Activated CD4-positive, alpha-beta T cell treated with anti-CD3 and anti-CD28 coated beads for 1 hour (primary cell): ENCODE data around the gene KIF3B.
A peak's percentile ranks its signal among the peaks of the same experiment; 100 is the strongest.
"Not testable (repeated sequence)": the region's sequence is repeated elsewhere in the genome, so short reads cannot be mapped to it uniquely, and the experiment has no call there.

ENCODE experiments used
- DNase-seq: peaks from one replicate; pipeline ENCODE4 v3.0.0-alpha.2; 2020

Gene KIF3B

DNA sequence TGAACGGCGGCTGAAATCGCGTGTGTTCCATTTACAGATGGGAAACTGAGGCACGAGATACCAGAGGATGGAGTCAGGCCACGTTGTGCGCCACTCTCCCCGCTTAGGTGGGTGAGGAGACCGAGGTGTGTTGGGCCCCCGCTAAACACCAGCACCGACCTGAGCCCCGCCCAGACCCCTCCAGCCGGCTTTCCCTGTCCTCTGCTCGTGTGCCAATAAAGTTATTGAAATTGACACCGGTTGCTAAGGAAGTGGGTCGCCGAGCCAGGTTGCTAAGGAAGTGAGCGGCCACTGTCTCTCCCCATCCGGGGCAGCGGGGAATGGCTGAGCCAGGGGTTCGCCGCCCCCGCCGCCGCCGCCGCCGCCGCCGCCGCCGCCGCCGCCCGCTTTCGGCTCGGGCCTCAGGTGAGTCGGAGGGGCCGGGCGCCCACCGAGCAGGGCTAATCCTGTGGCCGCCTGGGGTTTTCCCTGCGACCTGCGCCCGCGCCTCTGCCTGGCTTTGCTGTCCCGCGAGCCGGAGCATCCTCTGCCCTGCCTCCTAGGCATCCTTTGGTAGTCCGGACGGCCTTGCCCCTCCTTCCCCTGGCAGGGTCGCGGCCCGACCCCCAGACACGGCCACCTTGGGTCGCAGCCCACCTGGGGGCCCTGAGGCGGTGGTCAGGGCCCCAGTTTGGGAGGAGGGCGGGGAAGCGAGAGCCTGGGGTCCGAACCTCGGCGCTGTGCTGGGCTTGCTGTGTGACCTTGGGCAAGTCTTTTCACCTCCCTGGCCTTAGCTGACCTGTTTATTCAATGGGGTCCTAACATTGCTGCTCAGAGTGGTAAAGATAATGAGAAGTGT is at the start of gene KIF3B:
Gene KIF3B, plus strand, starts transcription at position 291 of the 838 bp plus-strand sequence. CDS start 32,127 bp downstream, outside the sequence.
- DNase-seq, result peak; percentile 76

DNA sequence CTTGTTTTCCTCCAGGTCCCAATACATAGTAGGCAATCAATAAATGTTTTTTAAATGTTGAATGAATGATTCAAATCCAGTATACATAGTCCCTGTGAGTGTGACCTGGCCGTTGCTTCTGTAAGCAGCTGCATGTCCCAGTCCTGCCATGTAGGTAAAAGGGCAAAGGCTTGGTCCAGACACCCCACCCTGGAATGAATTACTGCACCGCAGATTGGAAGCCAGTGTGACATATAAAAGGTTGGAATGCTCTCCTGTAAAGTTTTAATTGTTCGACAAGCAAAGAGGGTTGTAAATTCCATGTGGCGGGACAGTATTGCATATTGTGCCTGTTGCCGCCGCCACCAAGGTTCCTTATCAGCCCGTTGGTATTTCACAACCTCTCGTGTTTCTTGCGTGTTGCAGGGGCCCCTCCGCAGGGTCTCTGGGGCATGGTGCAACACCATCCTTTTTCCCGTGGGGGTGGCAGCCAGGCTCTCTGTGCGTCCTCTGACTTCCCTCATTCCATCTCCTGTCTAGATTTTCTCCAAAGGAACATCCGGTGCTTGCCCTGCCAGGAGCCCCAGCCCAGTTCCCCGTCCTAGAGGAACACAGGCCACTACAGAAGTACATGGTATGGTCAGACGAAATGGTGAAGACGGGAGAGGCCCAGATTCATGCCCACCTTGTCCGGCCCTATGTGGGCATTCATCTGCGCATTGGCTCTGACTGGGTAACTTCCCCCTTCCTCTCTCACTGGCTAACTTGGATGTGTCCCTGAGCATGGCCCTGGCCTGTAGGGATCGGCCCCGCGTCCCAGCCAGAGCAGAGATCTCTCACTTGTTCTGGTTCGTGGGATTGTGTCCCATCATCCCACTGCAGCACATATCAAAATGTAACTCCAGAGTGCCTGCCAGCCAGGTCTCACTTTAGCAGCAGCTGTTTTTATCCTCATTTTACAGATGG is 49.4 kb upstream of the KIF3B start:
- DNase-seq, result no peak

DNA sequence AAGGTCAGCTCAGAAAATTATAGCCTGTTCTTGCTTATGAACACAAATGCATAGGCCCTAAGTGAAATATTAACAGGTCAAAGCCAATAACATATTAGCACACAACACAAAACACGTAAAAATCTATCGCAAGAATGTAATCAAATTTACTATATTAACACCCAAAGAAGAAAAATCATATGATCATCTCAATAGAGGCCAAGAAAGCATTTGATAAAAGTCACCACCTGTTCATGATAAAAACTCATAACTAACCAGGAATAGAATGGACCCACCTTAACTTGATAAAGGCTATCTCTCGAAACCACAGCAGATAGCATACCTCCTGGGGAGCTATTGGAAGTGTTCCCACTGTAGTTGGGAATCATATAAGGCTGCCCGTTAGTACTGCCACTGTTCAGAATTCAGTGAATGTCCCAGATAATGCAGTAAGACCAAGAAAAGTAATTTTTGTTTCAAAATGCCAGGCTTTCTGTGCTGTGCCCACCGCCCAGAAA is 48.2 kb upstream of the KIF3B start:
- no peak for DNase-seq

DNA sequence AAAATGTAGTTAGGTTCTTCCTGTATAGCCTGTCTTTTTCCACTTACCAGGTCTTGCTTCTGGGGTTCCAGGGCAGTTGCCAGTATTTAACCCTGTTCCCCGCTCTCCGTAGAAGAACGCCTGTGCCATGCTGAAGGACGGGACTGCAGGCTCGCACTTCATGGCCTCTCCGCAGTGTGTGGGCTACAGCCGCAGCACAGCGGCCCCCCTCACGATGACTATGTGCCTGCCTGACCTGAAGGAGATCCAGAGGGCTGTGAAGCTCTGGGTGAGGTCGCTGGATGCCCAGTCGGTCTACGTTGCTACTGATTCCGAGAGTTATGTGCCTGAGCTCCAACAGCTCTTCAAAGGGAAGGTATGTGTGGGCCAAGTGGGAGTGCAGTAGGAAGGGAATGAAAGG is 46.7 kb upstream of the KIF3B start:
- no peak for DNase-seq

DNA sequence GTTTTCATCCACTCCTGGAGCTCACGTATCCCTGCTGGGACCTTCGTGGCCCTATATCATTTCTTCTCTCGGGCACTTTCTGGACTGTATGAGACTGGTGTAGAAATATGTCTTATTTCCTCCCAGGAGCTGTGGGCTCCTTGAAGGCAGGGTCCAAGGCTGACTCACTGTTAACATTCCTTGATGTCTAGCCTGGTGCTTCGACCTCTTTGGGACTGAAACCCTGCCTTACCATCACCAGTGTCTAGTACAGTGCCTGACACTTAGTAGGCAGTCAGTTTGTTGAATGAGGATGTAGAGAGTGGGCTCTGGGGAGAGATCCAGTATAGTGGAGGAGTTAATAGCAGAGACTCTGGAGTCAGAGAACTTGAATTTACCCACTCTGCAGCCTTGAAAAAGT is 46.2 kb upstream of the KIF3B start:
- DNase-seq, result no peak

DNA sequence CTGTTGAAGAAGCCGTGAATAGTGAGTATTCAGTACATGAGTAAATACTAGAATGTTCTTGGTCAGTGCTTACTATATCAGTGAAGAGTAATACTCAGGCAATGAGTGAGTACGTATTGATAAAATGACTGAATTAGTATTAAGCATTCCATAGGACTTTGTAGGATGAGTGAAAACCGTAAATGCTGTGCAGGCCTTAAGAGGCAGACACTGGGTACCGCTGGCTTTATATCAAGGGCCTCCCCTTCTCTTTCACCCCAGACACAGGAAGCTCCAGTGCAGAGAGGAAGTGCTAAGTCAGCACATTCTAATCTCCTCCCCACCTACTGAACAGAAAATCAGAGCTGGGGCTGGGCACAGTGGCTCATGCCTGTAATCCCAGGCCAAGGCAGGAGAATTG is 45.6 kb upstream of the KIF3B start:
- no peak for DNase-seq

DNA sequence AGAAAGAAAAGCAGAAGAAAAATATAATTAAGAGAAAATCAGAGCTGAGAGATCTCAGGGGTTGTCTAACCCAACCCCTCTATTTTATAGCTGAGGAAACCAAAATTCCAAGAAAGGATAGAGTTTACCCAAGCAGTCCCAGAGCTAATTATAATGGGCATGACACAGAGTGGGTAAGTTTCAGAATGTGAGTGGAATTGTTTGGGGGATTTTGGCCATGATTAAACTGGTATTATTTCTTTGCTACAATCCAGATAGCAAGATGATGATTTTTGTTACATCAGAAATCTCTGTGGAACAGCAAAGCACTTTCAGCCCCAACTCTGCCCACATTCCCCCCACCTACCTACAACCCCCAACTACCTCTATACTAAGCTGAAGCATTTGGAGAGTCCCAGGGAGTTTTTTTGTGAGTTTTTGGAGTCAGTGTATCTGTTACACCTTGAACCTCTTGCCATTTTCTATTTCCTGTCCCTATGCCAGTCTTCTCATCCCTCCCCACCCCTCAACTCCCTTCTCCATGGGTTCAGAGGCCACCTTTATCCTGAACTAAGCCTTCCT is 45.0 kb upstream of the KIF3B start:
- DNase-seq, result no peak

DNA sequence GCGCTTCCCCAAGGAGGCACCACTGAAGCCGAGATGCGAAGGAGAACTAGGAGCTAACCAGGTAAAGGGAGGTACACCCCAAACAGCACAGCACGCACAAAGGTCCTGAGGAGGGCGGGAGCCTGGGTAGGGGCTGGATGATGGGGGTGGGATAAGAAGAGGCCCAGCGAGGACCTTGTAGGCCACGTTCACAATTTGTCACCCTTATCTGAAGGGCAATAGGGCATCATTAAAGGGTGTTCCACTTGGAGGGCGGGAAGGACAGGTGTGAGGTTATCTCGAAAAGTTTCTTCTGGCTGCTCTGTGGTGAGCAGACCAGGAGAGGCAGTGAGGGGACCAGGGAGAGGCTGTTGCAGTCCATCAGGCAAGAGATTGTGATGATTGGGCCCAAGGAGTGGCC is 44.2 kb upstream of the KIF3B start:
- no peak for DNase-seq

DNA sequence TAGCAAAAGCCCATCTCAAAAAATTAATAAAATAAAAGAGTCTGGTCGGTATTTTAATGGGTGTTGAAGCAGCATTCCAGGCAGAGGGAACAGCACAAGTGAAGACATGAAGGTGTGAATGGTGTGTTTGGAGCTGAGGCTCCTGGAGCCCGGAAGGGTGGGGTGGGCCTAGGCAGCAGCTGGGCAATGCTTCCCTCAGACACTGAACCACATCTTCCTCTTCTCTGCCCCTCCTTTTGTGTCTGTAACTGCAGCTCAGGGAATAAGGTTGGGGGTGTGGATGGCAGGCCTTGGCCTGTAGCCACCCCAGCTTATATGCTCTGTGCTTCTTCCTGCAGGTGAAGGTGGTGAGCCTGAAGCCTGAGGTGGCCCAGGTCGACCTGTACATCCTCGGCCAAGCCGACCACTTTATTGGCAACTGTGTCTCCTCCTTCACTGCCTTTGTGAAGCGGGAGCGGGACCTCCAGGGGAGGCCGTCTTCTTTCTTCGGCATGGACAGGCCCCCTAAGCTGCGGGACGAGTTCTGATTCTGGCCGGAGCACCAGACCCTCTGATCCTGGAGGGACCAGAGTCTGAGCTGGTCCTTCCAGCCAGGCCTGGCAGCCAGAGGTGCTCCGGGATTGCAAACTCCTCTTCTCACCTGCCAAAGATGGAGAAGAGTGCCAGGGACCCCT is 43.2 kb upstream of the KIF3B start:
- DNase-seq, result no peak

DNA sequence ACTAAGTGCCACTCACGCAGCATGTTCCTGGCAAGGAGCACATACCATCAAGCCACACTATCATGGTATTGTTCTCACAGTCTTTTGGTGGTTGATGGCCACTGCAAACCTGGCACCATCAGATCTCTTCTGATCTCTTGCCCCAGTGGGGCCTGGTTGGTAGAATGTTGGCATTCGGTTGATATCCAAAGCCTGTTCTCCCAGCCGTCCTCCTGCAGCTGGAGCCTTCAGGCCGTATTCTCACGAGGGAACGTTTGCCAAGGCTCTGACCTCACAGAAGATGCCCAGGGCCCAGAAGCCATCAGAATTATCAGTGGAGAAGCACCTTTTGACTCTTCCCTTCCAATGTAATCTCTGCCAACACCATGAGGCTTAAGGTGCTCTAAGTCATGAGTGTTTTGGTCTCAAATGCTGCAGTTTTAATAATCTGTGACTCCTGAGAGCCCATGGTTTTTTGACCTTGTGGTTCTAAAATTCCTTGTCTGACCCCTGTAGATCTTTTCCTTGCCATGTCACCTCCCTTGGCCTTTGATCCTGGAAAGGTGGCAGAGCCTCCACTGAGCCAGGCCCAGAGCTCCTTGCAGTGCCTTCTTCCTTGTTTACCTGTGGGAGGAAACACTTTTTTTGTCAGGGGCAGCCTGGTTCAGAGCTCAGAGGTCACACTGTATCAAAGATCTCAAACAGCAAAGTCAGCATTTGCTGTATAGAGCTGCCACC is 42.0 kb upstream of the KIF3B start:
- no peak for DNase-seq

DNA sequence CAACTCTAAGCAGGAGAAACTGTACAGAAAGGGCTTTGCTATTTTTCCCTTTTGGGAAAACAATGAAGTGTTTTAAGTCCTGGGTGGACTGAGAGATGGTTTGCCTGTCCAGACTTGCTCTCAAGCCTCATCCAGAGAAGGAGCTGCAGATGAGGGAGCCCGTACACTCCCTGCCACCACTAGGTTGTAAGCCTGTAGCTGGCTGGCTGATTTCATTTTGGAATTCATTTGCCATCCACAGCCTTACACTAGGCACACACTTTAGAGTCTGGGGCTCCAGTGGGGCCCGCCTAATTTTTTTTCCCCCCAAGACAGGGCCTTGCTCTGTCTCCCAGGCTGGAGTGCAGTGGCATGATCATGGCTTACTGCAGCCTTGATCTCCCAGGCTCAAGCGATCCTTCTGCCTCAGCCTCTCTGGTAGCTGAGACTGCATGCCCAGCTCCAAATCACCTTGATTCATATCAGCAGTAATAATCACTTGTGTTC is 41.4 kb upstream of the KIF3B start:
- DNase-seq, result no peak

DNA sequence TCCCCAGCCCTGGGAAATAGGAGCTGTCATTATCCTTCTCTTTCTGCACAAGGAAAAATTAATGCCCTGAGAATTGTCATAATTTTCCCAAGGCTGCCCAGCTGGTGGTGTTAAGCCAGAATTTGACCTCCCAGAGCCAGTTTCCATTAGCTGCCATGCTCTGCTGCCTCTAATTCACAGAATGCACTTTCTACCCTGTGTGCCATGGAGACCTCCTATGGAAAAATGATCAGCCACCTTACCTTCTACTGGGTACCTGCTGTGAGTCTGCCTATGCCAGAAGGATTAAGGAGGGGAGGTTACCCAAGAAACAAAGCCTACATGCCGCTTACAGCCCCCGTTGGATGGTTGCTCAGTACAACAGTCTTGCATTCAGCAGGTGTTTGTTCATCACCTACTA is 40.6 kb upstream of the KIF3B start:
- no peak for DNase-seq

DNA sequence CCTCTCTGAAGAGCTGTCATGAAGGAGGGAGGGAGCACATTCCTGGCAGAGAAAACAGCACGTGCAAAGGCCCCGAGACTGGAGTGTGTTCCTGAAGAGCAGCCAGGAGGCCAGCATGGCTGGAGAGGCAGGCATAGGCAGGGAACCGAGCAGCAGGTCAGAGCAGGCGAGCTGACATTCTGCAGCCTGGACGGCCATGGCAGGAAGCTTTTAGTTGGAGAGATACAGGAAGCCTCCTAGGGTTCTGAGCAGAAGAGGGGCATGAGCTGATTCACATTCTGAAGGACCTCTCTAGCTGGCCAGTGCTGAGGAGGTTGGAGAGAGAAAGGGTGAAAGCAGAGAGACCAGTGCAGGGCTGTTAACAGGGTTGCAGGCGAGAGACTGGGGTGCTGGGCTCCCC is 40.0 kb upstream of the KIF3B start:
- DNase-seq, result no peak

DNA sequence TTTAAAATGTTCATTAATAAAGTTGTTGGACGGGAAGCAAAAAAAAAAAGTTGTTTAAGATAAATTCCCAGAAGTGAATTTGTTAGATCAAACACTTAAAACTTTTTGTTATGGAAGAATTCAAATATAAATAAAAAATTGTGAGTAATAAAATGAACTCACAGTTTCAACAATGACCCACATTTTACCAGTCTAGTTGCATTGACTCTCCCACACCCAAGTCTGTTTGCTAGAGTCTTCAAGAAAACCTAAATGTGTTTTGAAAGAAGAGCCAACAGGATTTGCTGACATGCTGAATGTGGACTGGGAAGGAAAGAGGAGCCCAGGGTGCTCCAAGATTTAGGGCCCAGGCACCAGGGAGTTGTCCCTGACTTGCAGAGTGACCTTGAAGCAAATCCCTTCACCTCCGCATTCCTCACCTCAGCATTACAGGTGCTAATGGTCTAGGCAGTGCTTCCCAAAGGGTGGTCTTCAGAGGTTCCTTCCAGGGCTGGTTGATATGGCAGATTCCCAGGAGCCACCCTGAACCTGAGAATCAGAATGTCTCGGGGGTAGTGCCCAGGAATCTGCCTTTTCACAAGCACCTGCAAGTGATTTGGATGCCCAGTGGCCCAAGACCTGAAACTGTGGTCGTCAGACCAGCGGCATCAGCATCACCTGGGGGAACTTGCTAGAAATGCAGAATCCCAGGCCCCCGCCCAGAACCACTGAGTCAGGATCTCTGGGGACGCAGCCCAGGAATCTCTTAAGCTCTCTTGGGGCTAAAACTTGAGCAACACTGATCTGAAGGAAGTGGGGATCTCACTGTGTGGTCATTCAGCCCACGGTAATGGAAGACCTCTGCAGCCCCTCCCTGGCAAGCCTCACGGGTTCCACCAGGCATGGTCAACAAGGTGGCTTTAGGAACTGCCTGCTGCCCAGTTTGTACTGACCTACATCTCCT is 38.7 kb upstream of the KIF3B start:
- no peak for DNase-seq

DNA sequence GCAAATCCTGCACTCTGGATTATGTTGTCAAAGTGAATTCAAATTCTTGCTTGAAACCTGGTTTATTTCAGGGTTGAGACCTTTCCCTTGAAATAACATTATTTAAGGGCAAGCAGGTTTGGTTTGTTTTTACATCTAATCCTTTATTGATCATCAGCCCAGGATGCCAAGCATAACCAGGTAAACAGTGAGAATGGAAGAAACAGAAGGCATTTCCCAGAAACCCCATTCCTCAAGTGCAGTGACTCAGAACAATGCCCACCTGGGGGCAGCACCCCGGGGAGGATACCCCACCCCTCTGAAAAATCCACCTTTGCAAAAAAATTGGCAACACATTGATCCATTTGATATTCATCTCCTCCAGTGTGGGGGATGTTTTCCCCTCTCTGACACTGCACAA is 37.2 kb upstream of the KIF3B start:
- no peak for DNase-seq

DNA sequence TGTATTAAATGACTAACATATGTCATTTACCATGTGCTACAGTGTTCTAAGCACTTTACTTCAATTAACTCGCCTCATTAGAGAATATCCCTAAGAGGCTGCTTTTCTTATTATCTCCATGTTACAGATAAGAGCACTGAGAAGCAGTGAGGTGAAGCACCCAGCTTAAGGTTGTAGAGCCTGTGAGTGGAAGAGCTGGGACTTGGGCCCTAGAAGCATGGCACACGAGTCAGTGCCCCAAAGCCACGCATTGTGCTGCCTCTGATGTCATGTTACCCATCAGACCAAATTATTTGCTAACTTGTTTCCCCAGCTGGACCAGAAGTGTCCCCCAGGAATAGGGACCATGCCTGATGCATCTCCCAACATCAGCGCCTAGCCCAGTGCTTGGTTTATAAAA is 35.6 kb upstream of the KIF3B start:
- DNase-seq, result no peak

DNA sequence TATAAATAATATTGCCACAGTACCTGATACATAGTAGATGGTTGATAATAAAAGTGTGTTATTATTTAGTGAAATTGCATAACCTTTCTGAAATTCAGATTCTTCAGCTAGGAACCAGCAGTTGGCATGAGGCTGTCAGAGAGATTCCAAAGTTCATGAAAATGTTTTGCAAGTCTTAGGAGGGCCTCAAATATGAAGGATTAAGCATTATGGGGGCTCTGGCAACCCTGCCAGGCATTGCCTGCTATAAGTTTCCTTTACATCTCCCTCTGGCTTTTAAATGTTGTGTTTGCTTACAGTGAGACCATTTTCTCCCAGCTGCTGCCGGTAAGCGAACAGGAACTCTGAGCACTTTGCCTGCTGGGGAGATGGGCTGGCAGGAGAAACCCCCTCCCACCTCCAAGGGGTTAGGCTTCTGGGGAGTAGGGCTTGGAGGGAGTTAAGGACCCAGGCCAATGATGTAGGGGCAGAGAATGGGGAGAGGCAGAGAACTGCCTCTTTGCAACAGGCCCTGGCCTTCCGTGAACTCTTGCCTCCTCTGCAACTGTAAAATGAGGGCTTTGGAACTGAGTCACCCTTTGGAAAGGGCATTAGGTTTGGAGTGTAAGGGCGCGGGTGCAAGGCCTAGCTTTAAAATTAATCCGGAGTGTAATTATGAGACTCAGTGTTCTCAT is 33.2 kb upstream of the KIF3B start:
- no peak for DNase-seq

DNA sequence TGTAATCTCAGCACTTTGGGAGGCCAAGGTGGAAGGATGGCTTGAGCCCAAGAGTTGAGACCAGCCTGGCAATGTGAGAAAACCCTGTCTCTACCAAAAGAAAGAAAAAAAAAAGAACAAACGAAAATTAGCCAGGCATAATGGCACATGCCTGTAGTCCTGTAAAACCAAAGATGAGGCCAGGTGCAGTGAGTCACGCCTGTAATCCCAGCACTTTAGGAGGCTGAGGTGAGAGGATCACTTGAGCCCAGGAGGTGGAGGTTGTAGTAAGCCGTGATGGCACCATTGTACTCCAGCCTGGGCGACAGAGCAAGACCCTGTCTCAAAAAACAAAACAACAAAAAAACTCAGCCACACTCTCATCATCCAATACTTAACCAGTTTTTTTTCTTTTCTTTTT is 32.5 kb upstream of the KIF3B start:
- DNase-seq, result no peak

DNA sequence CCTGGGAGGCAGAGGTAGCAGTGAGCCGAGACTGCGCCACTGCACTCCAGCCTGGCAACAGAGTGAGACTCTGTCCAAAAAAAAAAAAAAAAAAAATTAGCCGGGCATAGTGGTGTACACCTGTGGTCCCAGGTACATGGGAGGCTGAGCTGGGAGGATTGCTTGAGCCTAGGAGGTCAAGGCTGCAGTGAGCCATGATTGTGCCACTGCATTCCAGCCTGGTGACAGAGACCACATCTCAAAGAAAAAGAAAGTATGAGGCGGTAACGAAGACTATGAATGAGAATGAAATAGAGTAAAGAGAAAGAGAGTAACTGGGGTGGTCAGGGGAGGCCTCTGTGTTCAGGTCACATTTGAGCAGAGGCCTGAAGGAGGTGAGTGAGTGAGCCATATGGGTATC is 31.2 kb upstream of the KIF3B start:
- not testable (repeated sequence) for DNase-seq

DNA sequence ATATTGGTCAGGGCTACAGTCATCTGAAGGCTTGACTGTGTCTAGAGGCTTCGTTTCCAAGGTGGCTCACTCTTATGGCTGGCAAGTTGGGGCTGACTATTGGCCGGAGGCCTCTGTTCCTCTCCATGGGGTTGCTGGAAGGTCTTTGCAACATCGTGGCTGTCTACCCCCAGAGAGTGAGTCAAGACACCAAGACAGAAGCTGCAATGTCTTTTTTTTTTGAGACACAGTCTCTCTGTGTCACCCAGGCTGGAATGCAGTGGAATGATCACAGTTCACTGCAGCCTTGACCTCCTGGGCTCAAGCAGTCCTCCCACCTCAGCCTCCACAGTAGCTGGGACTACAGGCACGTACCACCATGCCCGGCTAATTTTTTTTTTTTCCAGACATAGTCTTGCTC is 29.4 kb upstream of the KIF3B start:
- DNase-seq, result no peak
